HG03095 (cell line): ENCODE measurements around the gene EDEM2.
"Not testable (repeated sequence)": the region's sequence is repeated elsewhere in the genome, so short reads cannot be mapped to it uniquely, and the experiment has no call there.

ENCODE experiments used
- ATAC-seq: cut with Tn5 transposase; IDR thresholded peaks from one replicate; pipeline ENCODE4 v1.9.1; 2021; ENCODE audit warnings: moderate library complexity; ENCODE audit not compliant: unreplicated experiment

The EDEM2 gene

DNA sequence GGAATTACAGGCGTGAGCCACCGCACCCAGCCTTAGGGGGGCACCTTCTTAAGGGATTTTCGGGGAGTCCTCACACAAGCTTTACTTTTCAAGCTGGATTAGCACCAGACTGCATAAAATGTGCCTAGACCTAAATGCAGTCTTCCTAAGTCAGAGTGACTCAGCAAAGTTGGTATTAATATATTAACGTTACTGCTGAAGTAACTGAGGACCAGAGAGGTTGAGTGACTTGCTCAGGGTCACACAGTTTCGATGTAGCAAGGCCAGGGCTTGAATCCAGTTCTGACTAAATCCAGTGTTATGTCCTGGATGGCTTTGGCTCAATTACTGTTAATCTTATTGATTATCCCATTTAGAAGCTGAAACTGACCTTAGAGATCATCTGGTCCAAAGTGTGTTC is 13.4 kb downstream of the EDEM2 start:
- ATAC-seq, result no peak

GRCh38 chr20:35133031-35133430 is 14.1 kb downstream of the EDEM2 start:
- ATAC-seq, result no peak

- no peak for ATAC-seq
These were observed 15.2 kb downstream of the EDEM2 start for GRCh38 chr20:35131934-35132333.

GRCh38 chr20:35129647-35130069 is 17.5 kb downstream of the EDEM2 start:
- ATAC-seq, result no peak

GRCh38 chr20:35125753-35126152 is 21.4 kb downstream of the EDEM2 start:
- no peak for ATAC-seq

- ATAC-seq, result no peak
These were observed 24.3 kb downstream of the EDEM2 start for GRCh38 chr20:35122756-35123405.

GRCh38 chr20:35121186-35121585 is 25.9 kb downstream of the EDEM2 start:
- ATAC-seq, result no peak

GRCh38 chr20:35120012-35120701 is 27.0 kb downstream of the EDEM2 start:
- no peak for ATAC-seq

GRCh38 chr20:35117629-35118028 is 29.5 kb downstream of the EDEM2 start:
- no peak for ATAC-seq

GRCh38 chr20:35117196-35117595 is 29.9 kb downstream of the EDEM2 start:
- ATAC-seq, result no peak

GRCh38 chr20:35116258-35116657 is 30.9 kb downstream of the EDEM2 start:
- no peak for ATAC-seq

- no peak for ATAC-seq
These were observed 31.5 kb downstream of the EDEM2 start for GRCh38 chr20:35115606-35116005.

DNA sequence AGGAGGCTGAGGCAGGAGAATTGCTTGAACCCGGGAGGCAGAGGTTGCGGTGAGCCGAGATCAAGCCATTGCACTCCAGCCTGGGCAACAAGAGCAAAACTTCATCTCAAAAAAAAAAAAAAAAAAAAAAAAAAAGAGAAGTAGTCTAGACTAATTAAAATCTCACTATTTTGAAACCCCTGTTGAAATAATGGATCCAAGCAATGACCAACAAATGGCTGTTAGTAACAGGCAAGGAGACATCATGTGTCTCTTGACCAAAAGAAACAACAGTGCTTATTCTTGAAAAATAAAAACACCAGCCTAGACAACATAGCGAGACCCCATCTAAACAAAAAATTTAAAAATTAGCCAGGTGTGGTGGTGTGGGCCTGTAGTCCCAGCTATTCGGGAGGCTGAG is 34.9 kb downstream of the EDEM2 start:
- ATAC-seq, result not testable (repeated sequence)

DNA sequence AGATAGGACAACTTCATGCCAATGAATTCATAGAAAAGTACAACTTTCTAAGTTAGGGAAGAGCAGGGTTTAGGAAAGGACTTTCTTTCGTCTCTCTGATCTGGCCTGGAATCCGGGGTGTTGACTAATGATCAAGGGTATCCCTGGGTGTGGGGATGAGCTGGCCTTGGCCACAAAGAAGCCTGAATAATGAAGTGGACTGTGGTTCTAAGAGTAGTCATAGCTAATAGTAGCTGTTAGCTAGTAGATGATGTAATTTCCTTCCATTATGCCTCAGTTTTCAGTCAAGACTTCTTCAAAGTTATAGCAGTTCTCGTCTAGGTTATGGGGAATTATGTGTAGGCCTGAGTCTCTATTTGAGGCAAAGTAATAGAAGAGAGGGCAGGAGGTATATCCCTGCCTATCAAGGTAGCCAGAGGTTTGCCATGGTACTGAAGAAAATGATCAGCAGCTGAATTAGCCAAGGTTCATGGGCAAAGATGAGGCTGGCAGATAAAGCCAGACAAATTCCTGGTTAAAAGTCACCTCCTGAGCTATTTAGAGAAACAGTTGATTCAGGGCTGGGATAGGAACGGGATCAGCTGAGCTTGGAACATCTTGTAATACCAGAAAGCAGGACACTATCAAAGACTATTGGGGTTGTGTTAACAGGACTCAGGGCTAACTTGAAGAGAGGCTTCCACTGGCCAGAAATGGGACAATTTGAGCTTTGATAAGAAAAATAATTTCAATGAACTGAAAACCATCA is 35.8 kb downstream of the EDEM2 start:
- ATAC-seq, result no peak

DNA sequence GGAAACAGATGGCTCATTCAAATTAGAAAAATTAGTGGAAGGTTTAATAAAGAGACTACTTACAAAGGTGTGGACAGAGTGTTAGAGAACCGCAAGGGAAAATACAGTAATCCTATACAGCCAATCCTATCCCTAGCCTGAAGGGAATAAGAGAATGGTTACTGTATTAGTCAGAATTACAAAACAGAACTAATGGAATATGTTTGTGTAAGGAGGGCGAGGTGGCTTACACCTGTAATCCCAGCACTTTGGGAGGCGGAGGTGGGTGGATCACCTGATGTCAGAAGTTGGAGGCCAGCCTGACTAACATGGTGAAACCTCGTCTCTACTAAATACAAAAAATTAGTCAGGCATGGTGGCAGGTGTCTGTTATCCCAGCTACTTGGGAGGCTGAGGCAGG is 38.2 kb downstream of the EDEM2 start:
- ATAC-seq, result no peak

GRCh38 chr20:35106827-35107380 is 40.2 kb downstream of the EDEM2 start:
- no peak for ATAC-seq

DNA sequence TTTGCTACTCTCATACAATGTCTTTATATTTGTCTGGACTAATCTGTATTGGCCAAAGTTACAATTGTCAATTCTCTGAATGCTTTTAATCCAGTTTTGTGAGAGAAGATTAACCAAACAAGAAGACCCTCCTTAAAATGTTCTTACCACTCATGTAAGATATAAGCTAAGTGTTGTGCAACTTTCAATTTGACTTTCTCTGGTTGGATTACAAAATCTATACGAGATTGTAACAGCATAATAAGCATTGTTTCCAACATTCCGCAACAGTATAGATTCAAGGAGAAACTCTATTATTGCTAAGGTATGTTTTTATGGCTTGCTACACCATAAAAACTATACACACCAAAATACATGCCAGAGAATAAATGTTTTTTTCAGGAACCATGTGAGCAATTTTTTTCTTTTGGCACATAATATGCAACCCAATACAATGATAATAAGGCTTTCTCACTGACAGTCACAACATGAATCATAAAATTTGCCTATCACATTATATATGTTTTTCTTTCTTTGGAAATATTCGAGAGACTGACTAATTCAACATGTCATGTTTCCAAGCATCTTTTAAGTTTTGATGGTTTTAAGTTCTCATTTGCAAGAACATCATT is 42.3 kb downstream of the EDEM2 start:
- ATAC-seq, result no peak

DNA sequence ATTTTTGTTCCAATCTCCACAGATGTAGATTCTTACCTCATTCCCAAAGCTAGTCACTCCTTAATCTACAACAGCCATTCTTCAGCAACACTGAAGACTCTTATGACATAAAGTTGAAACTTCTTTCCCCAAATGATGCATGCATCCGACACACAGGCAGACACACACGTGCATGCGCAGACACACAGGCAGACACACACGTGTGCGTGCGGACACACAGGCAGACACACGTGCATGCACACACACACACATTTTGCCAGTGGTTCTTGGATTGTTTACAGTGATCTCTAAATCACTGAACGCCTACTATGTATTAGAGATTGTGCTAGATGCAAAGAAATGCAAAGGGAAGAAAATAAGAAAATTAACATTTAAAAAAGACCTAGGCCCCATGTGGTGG is 45.5 kb downstream of the EDEM2 start:
- no peak for ATAC-seq

- ATAC-seq, result no peak
These were observed 53.8 kb downstream of the EDEM2 start for GRCh38 chr20:35093267-35093884.

GRCh38 chr20:35092524-35093266 is 54.4 kb downstream of the EDEM2 start, which contains the start of gene TRPC4AP:
Gene TRPC4AP (minus strand): TSS chr20:35092807. CDS start chr20:35092781, 26 bp downstream.
- peak; percentile 89 for ATAC-seq
